ENCODE data around the gene RCSD1.

RCSD1 gene

DNA sequence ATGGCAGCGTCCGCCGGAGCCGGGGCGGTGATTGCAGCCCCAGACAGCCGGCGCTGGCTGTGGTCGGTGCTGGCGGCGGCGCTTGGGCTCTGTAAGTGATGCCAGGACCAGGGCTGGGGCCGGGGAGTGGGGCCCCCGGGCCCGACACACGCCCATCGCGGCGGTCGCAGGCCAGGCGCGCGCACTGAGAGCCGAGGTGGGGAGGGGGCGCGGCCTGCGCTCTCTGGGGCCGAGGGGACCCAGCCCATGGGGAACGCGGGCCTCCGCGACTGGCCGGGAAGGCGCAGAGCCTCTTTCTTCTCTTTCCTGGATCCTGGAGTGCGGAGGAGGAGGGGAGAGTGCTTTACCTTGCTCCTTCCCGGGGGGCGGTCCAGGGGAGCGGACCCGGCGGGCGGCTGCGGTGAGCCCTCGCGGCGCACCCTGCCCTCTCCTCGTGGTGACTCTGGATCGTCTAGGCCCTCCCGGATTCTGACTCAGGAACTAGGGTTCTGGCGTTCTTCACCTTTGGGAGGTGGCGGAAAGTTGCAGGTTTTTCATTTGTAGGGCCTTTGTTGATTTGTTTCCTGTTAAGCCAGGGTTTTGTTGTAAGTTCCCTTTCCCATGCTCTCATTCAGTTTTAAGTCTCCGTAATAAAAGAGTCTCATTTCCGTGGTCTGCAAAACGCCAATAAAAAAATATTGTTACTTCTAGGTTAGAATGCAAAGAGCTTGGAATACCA is 92.3 kb downstream of the RCSD1 start:
- DNase-seq (ENCODE audit: low read depth): peak; percentile 66
- H3K4me3 ChIP-seq (ENCODE audit: low read depth, low read length): peak overlapping the region; percentile 84
- TF ChIP-seq MYC (IDR thresholded peaks at IDR 0.05; ENCODE audit: low read depth, low read length) (no peak), CTCF (IDR thresholded peaks at IDR 0.05; ENCODE audit: low read depth, low read length) (no peak), POLR2A (IDR thresholded peaks at IDR 0.05; ENCODE audit: extremely low read depth, insufficient read length) (no peak)
- TF ChIP-seq, protein P1, sequence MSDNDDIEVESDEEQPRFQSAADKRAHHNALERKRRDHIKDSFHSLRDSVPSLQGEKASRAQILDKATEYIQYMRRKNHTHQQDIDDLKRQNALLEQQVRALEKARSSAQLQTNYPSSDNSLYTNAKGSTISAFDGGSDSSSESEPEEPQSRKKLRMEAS (IDR thresholded peaks at IDR 0.05; ENCODE audit: low read depth, low read length): no peak

GRCh38 chr1:167722870-167723251 is 92.8 kb downstream of the RCSD1 start:
- TF ChIP-seq MYC (IDR thresholded peaks at IDR 0.05; ENCODE audit: low read depth, low read length) (no peak), CTCF (IDR thresholded peaks at IDR 0.05; ENCODE audit: low read depth, low read length) (no peak)
- TF ChIP-seq, protein P1 (IDR thresholded peaks at IDR 0.05; ENCODE audit: low read depth, low read length): no peak
- no peak for DNase-seq (ENCODE audit: low read depth)
- H3K4me3 ChIP-seq (ENCODE audit: low read depth, low read length): peak overlapping the region; percentile 84

GRCh38 chr1:167723707-167724323 is 93.8 kb downstream of the RCSD1 start:
- H3K4me3 ChIP-seq (ENCODE audit: low read depth, low read length): no peak overlapping the region
- DNase-seq (ENCODE audit: low read depth): no peak
- TF ChIP-seq POLR2A (IDR thresholded peaks at IDR 0.05; ENCODE audit: extremely low read depth, insufficient read length): no peak
- TF ChIP-seq CTCF (IDR thresholded peaks at IDR 0.05; ENCODE audit: low read depth, low read length): no peak
- TF ChIP-seq, protein P1 (IDR thresholded peaks at IDR 0.05; ENCODE audit: low read depth, low read length): no peak
- TF ChIP-seq MYC (IDR thresholded peaks at IDR 0.05; ENCODE audit: low read depth, low read length): no peak

DNA sequence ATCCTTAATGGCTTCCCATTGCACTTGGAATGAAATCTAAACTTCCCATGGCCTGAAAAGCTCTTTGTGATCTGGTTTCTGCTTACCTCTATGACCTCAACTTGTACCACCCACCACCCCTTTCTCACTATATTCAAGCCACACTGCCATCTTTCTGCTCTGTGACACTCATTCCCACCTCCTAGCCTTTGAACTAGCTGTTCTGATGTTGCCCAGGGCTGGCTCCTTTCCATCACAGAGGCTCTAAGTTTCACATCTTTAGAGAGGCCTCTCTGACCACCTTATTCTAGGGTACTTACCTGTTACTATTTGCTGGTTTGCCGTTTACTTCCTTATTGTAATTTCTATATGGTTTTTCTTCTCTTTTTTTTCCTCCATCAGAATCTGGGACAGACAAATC is 96.0 kb downstream of the RCSD1 start:
- no peak overlapping the region for H3K4me3 ChIP-seq (ENCODE audit: low read depth, low read length)
- TF ChIP-seq POLR2A (IDR thresholded peaks at IDR 0.05; ENCODE audit: extremely low read depth, insufficient read length): no peak
- TF ChIP-seq, protein P1 (IDR thresholded peaks at IDR 0.05; ENCODE audit: low read depth, low read length): no peak
- no peak for TF ChIP-seq MYC (IDR thresholded peaks at IDR 0.05; ENCODE audit: low read depth, low read length)
- no peak for TF ChIP-seq CTCF (IDR thresholded peaks at IDR 0.05; ENCODE audit: low read depth, low read length)
- DNase-seq (ENCODE audit: low read depth): no peak

DNA sequence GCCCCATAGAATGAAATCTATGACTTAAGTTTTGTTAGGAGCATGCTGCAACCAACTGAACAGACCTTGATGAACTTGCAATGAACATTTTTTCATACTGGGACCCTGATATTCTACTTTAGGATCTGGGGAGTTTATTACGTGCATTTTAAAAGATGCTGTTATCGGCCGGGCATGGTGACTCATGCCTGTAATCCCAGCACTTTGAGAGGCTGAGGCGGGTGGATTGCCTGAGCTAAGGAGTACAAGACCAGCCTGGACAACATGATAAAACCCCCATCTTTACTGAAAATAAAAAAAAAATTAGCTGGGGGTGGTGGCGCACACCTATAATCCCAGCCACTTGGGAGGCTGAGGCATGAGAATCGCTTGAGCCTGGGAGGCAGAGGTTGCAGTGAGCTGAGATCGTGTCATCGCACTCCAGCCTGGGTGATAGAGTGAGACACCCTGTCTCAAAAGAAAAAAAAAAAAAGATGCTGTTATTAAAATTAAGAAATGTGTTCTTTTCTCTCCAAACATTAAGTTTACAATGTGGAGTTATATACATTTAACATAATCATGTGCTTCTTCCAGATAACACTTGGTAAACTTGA is 98.9 kb downstream of the RCSD1 start:
- DNase-seq (ENCODE audit: low read depth): no peak
- no peak for TF ChIP-seq MYC (IDR thresholded peaks at IDR 0.05; ENCODE audit: low read depth, low read length)
- TF ChIP-seq, protein P1 (IDR thresholded peaks at IDR 0.05; ENCODE audit: low read depth, low read length): no peak
- no peak for TF ChIP-seq POLR2A (IDR thresholded peaks at IDR 0.05; ENCODE audit: extremely low read depth, insufficient read length)
- TF ChIP-seq CTCF (IDR thresholded peaks at IDR 0.05; ENCODE audit: low read depth, low read length): no peak
- no peak overlapping the region for H3K4me3 ChIP-seq (ENCODE audit: low read depth, low read length)

Data from NB4 (cell line).